ENCODE data around the gene SLC12A8. TPM values are rescaled to one million over a fixed set of nuclear protein-coding genes. Genes with fewer than 3 reads are reported as not detected.

Gene SLC12A8
- polyA plus RNA-seq, 4 donors, result 5.3 to 7.9 (median 6.0) TPM

DNA sequence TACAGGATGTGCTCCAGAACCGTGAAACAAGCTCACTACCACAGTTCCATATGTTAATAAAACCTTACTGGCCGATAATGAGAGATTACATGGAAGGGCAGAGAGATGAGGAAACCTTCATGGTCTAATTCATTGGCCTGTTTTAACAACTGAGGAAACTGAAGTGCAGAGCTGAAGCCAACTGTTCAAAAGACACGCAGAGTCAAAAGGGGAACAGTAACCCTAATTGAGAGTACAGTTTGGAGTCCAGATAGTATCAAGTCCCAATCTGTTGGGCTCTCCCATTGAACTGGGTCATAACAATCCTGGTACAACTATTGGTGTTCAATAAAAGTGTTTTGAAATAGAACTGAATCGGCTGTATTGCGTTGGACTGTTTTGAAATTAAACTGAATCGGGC is 69.6 kb downstream of the SLC12A8 start:
- no peak for DNase-seq (ENCODE audit: low read depth in 4 of 4, low spot score in 2 of 4)

DNA sequence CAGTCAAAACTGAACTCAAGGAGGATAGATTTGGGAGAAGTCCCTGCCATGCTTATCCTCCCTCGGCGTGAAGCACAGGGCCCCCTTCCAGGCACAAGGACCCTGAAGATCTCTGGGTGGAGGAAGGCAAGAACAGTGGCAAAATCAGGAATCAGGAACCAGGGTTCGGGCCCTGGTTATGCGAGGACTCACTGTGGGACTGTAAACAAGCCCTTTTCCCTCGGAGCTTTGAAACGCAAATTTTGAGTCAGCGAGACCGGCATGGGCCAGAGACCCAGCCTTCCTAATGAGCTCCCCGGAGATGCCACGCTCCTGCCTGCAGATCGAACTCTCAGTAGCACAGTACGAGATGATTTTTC is 70.1 kb downstream of the SLC12A8 start:
- no peak for DNase-seq (ENCODE audit: low read depth in 4 of 4, low spot score in 2 of 4)

DNA sequence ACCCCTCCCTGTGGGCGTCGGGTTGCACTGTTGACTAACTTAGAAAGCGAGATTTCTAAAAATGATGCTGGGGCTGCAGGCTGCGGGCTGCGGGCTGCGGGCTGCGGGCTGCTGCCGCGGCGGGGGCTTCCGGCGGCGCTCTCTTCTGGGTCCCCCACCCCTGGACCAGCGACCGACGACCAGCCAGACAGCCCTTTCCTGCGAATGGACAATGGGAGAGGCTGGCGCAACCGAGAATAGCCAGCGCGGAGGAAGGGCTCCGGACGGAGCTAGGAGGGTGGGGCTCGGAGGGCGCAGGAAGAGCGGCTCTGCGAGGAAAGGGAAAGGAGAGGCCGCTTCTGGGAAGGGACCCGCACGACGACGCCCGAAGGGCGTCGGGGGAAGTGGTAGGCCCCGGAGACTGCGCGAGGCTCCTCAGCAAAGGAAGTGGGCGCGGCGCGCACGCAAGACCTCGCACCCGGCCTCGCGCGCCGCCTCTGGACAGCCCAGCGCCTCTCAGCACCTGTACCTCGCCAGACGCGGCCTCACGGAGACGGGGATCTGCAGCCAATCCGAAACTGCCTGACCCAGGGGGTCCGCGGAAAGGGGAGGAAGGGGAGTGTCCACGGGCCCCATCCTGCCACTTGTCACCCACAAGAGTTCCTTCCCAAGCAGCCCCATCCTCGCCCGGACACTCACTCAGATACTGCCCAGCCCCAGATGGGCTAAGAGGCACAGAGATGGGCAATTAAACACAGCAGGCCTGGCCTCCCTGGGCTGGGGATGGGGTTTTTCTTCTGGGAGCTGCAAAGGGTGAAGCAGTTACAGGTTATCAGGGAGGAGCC is 70.7 kb downstream of the SLC12A8 start:
- DNase-seq (ENCODE audit: low read depth in 4 of 4, low spot score in 2 of 4), result no peak

GRCh38 chr3:125140818-125141595 is 71.5 kb downstream of the SLC12A8 start:
- DNase-seq (ENCODE audit: low read depth in 4 of 4, low spot score in 2 of 4), result no peak

DNA sequence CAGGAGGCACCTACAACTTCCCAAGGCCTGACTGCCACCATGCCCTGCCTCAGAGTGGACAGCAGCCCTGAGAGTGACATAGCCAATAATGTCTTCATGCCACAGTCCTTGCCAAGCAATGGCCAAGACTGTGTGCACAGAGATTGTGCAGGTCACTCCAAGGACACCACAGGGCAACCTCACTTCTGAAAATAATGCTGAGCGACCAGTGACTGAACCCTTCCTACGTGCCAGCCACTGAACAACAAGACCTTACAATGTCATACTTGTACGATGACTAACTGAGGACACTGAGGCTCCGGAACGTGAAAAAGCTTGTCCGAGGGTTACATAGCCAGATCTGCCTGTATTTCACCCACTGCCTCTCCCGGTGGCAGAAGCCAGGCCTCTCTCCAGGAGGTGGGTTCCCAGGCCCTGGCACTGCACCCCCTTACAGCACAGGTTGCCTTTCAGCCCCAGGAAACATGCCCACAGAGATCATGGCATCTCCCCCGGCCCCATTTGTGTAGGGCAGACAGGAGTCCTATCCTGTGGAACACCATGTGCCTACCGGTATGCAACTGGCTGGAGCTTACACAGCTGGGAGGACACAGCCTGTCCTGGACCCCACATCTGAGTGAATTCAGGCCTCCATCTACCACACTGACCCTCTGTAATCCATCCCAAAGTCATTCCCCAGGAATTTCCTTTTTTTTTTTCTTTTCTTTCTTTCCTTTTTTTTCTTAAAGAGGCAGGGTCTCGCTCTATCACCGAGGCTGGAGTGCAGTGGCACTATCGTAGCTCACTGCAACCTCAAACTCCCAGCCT is 72.3 kb downstream of the SLC12A8 start:
- no peak for DNase-seq (ENCODE audit: low read depth in 4 of 4, low spot score in 2 of 4)

DNA sequence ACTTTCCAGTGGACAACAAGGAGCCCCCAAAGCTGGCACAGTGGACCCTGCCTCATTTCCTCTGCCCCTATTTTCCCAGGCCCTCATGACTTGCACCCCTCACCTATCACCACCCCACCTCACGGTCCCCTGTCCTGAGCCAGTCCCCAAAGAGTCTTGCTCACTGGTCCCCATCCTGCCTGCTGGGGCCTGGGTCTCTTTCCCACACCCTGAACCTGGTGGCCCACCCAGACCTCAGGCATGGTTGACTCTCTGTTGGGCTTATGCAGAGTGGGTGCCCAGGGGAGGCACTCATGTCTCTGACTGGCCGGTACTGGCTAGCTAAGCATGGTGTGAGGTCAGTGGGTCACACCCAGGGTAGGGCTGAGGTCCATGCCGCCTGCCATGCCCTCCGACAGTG is 73.2 kb downstream of the SLC12A8 start:
- no peak for DNase-seq (ENCODE audit: low read depth in 4 of 4, low spot score in 2 of 4)

- DNase-seq (ENCODE audit: low read depth in 4 of 4, low spot score in 2 of 4), result no peak
Measured at GRCh38 chr3:125137358-125138033, 75.1 kb downstream of the SLC12A8 start.

DNA sequence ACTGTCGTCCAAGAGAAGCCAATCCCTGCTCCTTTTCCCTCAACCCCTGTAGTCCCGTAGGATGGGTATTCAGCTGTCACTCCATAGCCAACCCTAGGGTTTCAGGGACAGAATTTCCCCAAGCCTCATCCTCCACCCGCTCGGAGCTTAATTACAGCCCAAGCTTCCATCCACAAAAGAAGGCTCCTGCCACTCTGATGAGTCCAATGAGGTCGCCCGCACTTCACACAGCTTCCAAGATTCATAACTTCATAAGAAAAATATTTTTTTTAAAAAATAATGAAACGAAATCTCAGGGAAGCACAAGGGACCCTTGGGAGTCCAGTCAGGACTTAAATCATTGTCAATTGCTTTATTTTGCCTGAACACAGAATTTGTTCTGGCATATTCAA is 75.6 kb downstream of the SLC12A8 start:
- DNase-seq (ENCODE audit: low read depth in 4 of 4, low spot score in 2 of 4), result no peak

DNA sequence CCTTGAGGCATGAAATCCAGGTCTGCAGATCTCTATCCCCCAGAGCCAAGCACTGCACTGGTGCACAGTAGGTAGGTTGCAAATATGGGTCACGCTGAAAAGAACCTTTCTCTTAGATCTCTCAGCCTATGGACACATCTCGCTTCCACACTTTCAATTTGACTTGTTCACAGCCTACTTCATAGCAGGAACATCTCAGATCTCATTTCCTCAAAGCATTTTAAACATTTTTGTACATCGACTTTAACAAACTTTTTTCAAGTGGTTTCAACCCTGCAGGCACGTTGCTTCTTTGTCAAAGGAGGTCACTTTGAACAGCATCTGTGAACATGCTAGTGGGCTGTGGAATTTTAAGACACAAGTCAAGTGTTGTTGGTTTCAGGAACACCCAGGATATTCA is 76.0 kb downstream of the SLC12A8 start:
- DNase-seq (ENCODE audit: low read depth in 4 of 4, low spot score in 2 of 4), result no peak

- no peak for DNase-seq (ENCODE audit: low read depth in 4 of 4, low spot score in 2 of 4)
Measured at GRCh38 chr3:125134952-125135351, 77.6 kb downstream of the SLC12A8 start.

- DNase-seq (ENCODE audit: low read depth in 4 of 4, low spot score in 2 of 4), result no peak
Measured at GRCh38 chr3:125132815-125133214, 79.7 kb downstream of the SLC12A8 start.

- no peak for DNase-seq (ENCODE audit: low read depth in 4 of 4, low spot score in 2 of 4)
Measured at GRCh38 chr3:125129512-125129997, 83.0 kb downstream of the SLC12A8 start.

DNA sequence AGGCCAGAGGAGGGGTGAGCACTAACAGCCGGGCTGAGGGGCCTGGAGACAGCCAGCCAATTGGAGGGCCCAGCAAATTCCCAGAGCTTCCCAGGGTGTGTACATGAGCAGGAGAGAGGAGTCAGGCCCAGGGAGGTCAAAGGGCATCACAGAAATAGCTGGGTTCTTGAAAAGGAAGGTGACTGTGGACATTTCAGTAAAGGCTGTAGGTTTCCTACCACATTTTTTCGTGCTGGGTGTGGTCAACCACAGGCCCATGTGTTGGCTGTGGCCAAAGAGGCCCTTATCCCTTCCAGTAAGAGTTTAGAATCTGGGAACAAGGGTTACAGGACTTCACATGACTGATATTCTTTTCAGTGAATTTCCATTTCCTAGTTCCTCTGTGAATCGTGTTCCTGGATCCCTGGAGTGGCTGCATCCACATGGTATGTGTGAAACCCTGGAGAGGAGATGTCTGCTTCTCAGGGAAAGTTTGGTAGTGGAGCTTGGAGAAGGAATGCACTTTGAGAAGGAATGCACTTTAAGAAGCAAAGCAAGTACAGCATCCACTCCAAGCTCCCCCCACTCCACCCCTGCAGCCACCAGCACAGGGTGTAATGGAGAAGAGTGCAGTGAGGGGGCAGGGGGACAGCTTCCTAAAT is 83.6 kb downstream of the SLC12A8 start:
- no peak for DNase-seq (ENCODE audit: low read depth in 4 of 4, low spot score in 2 of 4)

GRCh38 chr3:125126323-125126722 is 86.2 kb downstream of the SLC12A8 start:
- no peak for DNase-seq (ENCODE audit: low read depth in 4 of 4, low spot score in 2 of 4)

- no peak for DNase-seq (ENCODE audit: low read depth in 4 of 4, low spot score in 2 of 4)
Measured at GRCh38 chr3:125125821-125126245, 86.7 kb downstream of the SLC12A8 start.

DNA sequence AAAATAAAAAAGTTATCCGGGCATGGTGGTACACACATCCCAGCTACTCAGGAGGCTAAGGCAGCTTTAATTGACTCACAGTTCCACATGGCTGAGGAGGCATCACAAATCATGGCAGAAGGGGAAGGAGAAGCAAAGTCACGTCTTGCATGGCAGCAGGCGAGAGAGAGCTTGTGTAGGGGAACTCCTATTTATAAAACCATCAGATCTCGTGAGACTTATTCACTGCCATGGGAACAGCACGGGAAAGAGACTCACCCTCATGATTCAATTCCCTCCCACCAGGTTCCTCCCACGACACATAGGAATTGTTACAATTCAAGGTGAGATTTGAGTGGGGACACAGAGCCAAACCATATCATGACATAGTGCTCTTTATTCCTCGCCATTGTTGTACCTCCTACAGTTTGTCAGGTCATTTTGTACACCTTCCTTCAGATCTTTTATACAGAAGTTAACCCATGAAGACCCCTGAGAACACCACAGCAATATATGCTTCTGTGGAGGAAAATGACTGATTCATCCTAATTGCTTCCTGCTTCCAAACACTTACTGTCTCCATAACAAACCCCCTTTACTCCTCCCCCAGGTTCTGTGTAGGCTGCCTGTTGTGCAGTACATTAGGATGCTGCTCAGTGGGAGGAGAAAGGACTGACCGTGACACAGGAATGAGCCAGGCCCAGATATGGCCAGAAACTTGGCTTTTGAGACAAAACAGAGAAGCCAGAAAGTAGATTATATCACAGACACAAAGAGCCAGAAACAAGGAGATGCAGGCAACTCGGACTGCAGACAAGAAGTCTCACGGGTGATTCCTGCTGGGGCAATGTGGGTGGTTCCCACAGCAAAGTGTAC is 88.9 kb downstream of the SLC12A8 start:
- DNase-seq (ENCODE audit: low read depth in 4 of 4, low spot score in 2 of 4), result no peak

DNA sequence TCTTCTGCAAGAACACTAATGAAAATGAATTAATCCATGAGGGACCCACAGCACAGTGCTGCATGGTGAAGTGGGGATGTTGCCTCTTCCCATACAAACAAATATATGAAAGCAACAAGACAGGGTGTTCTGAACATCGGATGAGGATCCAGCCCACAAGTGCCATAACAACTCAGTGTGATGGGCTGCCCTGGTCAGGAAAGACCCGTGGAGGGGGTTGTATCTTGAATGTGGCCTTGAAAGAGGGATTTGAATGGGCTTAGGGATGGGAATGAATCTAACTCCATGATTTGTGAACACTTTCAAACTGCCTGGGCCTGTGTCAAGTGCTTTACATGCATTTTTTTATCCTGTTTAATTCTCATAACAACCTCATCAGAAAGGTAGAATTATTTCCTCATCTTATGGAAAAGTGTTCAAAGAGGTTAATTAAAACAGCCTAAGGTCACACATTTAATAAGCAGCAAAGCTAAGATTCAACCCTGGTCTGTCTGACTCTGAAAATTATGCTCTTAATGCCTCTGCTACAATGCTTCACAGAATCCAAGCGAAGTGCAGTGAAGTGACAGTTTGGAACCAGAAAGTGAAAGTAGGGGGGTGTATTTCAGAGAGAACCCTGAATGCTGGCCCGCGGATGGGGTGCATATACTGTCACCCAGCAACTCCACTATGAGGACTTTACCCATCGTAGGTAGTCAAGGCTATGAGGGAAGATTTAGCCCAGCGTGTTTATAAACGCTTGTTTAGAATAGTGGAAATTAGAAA is 91.1 kb downstream of the SLC12A8 start:
- no peak for DNase-seq (ENCODE audit: low read depth in 4 of 4, low spot score in 2 of 4)

DNA sequence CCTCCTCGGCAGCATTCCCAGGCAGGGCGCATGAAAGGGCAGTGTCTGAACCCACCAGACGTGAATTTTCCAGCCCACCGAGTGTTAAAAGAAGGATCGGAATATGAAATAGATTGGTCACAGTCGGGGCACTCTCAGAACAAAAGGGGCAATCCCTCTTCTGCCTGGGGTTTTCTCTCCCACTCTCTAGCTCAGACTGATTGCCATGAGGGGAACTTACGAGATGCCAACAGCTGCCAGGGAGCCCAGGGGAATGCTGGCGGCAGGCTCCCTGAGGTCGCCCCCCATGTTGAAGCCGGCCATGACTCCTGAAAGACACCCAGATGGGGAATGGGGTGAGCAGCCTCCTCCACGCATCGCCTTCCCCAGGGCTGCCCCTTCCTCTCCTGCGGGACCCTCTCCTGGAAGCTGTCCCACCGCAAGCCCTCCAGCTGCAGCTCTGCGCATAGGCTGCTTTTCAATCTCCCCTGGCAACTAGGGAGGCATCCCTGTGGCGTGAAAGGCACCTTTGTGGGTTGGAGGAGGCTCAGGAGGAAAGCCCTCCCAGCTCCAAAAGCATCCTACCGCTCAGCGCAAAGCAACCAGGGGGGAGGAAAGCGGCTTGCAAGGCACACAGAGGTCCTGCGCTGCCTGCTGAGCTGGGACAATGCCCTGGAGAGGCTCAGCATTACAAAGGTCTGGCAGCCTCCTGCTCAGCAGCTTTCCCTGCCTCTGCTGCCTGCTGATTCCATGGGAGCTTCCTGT is 92.0 kb downstream of the SLC12A8 start:
- no peak for DNase-seq (ENCODE audit: low read depth in 4 of 4, low spot score in 2 of 4)

All from left renal cortex interstitium (tissue), 4 donors.